Stromal cell of bone marrow (primary cell): Measurements from ENCODE around the gene STXBP5L.
A peak's percentile ranks its signal among the peaks of the same experiment; 100 is the strongest.
"Not testable (repeated sequence)": the region's sequence is repeated elsewhere in the genome, so short reads cannot be mapped to it uniquely, and the experiment has no call there.

Experiments used
- DNase-seq: peaks from one replicate; pipeline ENCODE4 v3.0.0-alpha.2; 2012; ENCODE audit warnings: low read depth

STXBP5L gene

DNA sequence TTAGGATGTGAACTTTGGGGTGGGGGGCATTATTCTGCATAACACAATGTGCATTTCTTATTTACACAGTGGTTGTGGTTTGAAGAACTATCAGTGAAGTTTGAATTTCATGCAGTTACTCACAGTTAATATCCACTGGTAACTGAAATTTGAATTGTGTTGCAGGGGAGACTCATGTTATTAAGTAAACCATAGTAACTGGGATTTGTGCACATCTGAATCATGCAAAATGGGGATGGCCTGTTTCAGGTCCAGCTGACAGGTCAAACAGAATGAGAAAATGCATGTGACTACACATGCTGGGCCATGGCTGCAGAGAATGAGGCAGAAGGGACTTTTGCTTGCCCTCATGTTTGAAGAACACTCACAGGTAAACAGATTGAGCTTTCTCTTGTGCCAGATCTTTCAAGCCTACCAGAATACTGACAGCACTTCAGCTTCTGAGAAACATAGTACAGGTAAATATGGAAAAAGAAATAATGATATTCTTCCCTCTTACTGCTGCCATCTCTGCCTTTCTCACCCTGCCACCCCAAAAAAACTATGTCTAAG, 522.7 kb downstream of the STXBP5L start:
- no peak for DNase-seq

DNA sequence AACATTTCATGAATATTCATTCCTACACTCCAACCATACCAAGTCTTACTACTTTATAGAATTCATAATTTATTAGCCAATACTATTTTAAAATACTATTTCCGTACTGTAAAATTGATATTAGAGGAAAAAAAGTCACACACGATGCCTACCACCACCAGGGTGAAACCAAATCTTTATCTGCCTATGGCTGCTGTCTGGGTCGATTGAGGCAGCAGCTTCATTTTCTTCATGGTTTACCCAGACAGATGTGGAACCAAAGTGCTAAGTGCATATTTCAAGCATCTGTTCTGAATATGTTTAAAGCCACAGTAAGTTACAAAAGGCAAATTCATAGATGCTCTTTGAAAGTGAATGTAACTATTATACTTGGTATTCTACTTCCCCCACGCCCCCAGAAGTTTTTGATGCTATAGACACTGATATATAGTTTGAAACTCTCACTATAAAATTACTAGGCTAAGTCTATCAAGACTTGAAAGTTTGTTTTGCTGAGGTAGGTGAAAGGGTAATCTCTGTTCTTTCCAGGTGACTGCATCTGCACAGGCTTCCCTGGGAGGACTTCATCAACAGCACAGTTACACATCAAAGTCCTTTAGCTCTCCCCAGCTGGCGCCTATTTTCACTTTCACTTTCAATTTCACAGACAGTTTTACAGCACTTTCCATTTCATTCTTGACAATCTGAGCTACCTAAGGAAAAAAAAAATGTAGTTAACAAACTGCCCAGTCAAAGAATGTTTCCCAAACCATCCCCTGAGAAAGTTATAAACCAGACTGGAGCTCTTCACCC, 523.9 kb downstream of the STXBP5L start:
- DNase-seq = peak; percentile 48

DNA sequence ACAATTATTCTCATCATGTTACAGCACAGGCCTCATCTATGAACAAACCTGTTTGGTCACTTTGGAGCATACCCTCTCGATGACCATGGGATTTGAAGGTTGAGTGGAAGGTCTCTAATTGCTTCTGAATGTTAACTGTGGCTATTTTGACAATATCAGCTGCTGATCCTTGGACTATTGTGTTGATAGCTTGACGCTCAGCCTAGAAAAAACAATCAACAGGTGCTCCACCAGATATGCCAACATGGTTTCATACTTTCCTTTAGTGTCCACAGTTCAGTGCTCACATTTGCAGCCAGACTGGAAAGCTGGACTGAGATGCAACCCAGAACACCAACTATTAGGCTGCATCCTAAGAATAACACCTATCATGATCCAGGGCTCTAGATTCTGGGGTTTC, 528.1 kb downstream of the STXBP5L start:
- no peak for DNase-seq

DNA sequence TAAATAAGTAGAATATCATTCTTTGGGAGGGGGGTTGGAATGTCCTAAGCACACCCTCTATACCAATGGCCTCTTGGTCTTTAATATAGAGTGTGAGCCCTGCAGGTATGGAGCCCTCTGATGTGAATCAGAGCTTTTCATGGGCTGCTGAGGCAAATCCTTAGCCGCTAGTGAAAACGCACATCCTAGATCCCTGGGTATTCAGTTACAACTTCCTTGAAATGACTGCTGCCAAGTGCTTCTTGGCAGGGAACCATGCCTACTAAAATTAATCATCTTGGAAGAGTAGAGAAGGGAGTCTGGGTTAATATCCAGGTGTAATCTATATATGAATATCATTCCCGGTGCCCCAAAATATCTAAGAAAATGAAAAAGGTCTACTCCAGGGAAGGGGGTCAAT, 528.6 kb downstream of the STXBP5L start:
- DNase-seq = peak; percentile 12

DNA sequence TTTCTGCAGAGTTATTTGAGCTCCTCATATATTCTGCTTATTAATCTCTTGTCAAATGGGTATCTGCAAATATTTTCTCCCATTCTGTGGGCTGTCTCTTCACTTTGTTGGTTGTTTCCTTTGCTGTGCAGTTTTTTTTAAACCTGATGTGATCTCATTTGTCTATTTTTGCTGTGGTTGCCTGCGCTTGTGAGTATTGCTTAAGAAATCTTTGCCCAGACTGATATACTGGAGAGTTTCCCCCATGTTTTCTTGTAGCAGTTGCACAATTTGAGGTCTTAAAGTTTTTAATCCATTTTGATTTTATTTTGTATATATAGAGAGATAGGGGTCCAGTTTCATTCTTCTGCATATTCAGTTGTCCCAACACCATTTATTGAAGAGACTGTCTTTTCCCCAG, 535.5 kb downstream of the STXBP5L start:
- no peak for DNase-seq

DNA sequence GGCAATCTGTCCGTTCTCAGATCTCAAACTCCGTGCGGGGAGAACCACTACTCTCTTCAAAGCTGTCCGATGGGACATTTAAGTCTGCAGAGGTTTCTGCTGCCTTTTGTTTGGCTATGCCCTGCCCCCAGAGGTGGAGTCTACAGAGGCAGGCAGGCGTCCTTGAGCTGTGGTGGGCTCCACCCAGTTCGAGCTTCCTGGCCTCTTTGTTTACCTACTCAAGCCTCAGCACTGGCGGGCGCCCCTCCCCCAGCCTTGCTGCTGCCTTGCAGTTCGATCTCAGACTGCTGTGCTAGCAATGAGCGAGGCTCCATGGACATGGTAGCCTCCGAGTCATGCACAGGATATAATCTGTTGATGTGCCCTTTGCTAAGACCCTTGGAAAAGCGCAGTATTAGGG, 543.7 kb downstream of the STXBP5L start:
- DNase-seq = not testable (repeated sequence)

DNA sequence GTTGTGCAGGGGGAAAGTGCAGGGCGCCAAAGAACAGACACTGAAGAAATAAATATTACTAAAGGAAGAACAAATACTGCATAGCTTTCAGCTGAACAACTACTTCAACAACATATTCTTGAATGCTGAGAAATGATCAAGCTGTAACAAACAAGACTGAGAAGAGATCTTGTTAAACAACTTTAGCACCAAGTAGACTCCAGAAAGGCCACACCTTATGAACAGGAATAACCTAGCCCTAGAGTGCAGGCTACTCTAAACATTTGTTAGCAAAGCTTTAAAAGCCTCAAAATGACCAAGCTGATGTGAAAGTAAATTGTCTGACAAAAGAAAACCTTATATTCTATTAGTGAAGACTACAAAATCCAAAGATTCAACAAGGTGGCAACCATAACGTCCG, 554.6 kb downstream of the STXBP5L start:
- no peak for DNase-seq

DNA sequence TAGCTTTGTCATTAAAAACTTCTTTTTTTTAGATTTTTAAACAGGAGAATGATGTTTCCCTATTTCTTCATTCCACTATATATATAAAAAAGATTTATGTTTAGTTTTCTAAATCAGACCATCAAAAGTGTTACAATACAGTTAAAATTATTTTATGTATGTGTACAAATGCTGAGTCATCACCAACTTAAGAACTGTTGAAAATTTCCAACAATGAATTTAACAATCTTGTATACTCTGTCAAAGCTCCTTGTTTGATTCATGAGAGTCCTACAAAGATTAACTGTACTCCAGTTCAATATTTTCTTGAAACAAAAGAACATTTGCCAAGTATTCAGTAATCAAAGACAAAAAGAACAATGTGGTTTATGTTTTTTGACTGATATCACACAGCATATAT, 555.7 kb downstream of the STXBP5L start:
- no peak for DNase-seq

DNA sequence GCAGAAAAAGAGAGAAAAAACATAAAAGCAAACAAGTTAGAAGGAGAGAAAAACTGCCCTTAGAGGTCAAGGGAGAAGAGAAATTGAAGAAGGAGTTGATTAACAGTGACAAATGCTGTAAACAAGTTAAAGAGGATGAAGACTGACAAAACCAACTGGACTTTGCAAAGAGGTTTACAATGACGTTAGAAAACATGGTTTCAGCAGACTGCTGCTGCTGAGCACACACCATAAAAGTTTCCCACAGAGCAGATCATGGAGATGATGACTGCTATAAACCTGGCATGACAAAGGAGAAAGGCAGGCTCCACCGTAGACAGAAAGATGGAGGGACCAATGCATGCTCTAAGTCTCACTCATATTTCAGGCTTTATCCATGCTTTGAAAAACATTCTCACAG, 559.1 kb downstream of the STXBP5L start:
- no peak for DNase-seq

DNA sequence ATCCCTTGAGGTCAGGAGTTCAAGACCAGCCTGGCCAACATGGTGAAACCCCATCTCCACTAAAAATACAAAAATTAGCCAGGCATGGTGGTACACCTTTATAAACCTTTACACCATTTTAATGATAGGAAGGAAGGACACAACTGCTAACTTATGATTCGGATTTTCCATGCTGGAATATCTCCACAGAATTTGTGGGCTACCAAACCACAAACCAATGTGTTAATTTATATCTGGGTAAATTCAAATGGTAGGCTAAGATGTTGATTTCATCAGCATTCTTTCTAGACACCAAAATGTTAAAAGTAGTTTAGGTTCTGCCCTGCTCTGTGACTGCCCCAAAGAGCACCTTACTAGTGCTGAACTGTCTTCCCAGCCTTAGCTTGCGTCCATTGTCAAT, 565.0 kb downstream of the STXBP5L start:
- DNase-seq = no peak
